Ovary (tissue), 9 donors: ENCODE data around the gene NR3C2. TPM values are rescaled to one million over a fixed set of nuclear protein-coding genes. Genes with fewer than 3 reads are reported as not detected.

ENCODE experiments used
- DNase-seq, 5 donors: peaks; one replicate each; pipeline ENCODE4 v3.0.0-alpha.2; 2019 to 2020
- H3K27ac ChIP-seq, 2 donors: fragments of 200-600 bp; one replicate each; pipeline versions ENCODE4 v1.5.1 to v1.8.0; 2019 to 2022
- H3K27me3 ChIP-seq: fragments of 200-600 bp; one replicate; pipeline ENCODE4 v1.8.0; 2022
- H3K36me3 ChIP-seq: fragments of 200-600 bp; sonication (generic); one replicate; pipeline ENCODE4 v1.5.1; 2019
- H3K4me1 ChIP-seq: one replicate; pipeline ENCODE4 v1.8.1; 2013; ENCODE audit warnings: mild to moderate bottlenecking, moderate library complexity; ENCODE audit not compliant: insufficient read depth
- H3K4me3 ChIP-seq: fragments of 200-600 bp; sonication (generic); one replicate; pipeline ENCODE4 v1.5.1; 2017
- H3K9me3 ChIP-seq, 2 donors: fragments of 200-600 bp in 1 of 2; sonication (generic) in 1 of 2; one replicate each; pipeline versions ENCODE4 v1.5.1 to v1.8.1; 2013 to 2019; ENCODE audit warnings: mild to moderate bottlenecking in 1 of 2, moderate library complexity in 1 of 2
- EP300 ChIP-seq: sonication (generic); formaldehyde crosslinking; IDR thresholded peaks from one replicate; pipeline ENCODE4 v1.6.1; 2017; ENCODE audit warnings: antibody characterized with exemption
- POLR2A ChIP-seq: fragments of 450-650 bp; IDR thresholded peaks from one replicate; pipeline ENCODE4 v1.6.1; 2017; ENCODE audit warnings: antibody characterized with exemption, mild to moderate bottlenecking, moderate library complexity
- WGBS, 3 donors: extraction: QIAGEN DNeasy Blood & Tissue Kit in 1 of 3; methylation state at CpG; one replicate each; pipeline versions ENCODE4 v1.1.5 to v1.1.7; 2013 to 2017; 5-methylcytosine and 5-hydroxymethylcytosine counted together
- intact Hi-C, 4 donors: fragments of 100-400 bp; cut with DNase I; formaldehyde crosslinking; loops; one replicate each; pipeline versions ENCODE4 v1.11.0 to v1.15.1; 2022 to 2023
- polyA plus RNA-seq, 2 donors: library from polyadenylated mRNA; stranded (reverse); fragments of 200-250 nt in 1 of 2; fragments of 350-450 nt in 1 of 2; fragmentation: Illumina TruSeq in 1 of 2; extraction: RNeasy Lipid Tissue Mini Kit (QIAGEN cat#74804) in 1 of 2; gene quantifications; one replicate each; pipeline ENCODE4 v1.2.3, GENCODE V29; 2013 to 2014
- total RNA-seq, 7 donors: library from RNA; depleted of rRNA in 2 of 7; stranded (reverse); fragments of >200 nt in 2 of 7; fragmentation: NEBNext Ultra II Directional in 3 of 7; extraction: Animal tissue kit (Norgen Biotek cat#: 25700) in 3 of 7; gene quantifications; one replicate each; pipeline versions ENCODE4 v1.1.0 to v1.2.4, GENCODE V29; 2016 to 2023
- TF ChIP-seq, protein P1 (sequence below), 3 donors: fragments of 450-650 bp in 2 of 3; fragments of 200-600 bp in 1 of 3; IDR thresholded peaks; one replicate each; pipeline versions ENCODE4 v1.5.1 to v1.8.0; 2016 to 2022; ENCODE audit warnings: antibody characterized with exemption in 3 of 3, mild to moderate bottlenecking in 1 of 3
- donor health status: DM: no; HTN: no; CAD: no; lungs with moderate emphysema.
- donor health status: DM: no; HTN: no; CAD: no.
- donor health status: Bipolar disorder and iron deficiency.
- donor health status: DM: yes; HTN: yes; CAD: no.
- donor health status: DM: no; HTN: no; CAD: no.
- donor health status: DM: yes; HTN: yes; CAD: no.

The NR3C2 gene
- total and polyA plus RNA-seq, 9 donors: 6.8 to 37.5 (median 22.9) TPM

DNA sequence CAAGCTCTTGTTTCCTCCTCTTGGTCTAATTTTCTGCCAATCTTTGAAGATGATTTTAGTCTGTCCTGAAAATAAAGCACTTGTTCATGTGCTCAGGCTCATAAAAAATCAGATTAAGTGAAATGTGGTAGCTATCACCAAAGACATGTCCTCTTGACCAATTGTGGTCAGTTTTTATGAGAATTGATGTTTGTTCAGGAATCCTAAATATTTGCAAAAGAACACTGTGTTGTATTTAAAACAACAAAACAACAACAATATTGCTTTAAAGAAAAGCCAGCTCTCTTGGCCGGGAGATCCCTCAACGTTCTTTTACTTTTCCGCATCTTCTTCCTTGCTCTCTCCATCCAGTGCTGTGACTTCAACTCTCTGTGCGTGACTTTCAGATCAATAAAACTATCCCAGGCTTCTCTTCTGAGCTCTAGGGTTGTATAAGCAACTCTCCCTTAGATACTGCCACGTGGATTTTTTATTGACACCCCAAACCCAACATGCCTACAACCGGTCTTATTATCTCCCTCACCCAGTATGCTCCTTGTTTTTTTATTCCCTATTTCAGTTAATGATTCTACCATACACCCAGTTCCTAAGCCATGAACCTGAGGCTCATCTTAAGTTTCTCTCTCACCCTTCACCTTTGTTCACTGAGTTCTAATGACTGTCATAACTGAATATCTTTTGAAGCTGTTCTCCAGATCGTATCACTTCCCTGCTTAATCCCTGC, 400.4 kb downstream of the NR3C2 start:
- Histone ChIP-seq H3K27ac (no peak overlapping the region), H3K4me1 (peaks cover 4% of the 10 kb centered on the region), H3K4me3 (no peak overlapping the region), H3K9me3 (no peaks in the 10 kb centered on the region), H3K36me3 (no peaks in the 10 kb centered on the region), H3K27me3 (no peaks in the 10 kb centered on the region)
- no peak for TF ChIP-seq POLR2A
- DNase-seq: no peak
- intact Hi-C loops: no loop called here
- WGBS, 3 donors: 65 to 73% (median 68%) methylated on average over 7 of the region's 7 CpGs

DNA sequence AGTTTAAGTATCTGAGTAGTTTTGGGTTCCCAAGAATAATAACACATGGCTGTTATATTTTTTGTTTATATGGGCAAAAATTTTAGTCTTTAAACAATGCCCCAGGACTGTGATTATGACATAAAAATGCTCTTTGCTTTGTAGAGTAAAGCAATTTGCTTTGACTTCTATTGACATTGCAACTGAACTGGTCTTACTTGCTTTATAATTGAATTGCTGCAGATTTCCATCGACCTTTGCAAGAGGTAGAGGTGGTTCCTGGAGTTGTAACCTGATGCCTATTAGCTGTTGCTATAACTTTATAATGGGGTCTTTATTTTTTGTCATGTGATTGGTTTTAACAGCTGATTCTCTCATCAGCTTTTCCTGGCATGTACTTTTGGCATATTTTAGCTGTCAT, 407.4 kb downstream of the NR3C2 start:
- no peaks in the 10 kb centered on the region for H3K36me3 ChIP-seq
- no peaks in the 10 kb centered on the region for H3K27me3 ChIP-seq
- no peak for DNase-seq
- 43 to 56% (median 55%) methylated on average over 1 of the region's 1 CpG for WGBS, 3 donors
- H3K27ac ChIP-seq: no peak overlapping the region
- peaks cover 1% of the 10 kb centered on the region for H3K4me1 ChIP-seq
- TF ChIP-seq POLR2A: no peak
- TF ChIP-seq, protein P1, sequence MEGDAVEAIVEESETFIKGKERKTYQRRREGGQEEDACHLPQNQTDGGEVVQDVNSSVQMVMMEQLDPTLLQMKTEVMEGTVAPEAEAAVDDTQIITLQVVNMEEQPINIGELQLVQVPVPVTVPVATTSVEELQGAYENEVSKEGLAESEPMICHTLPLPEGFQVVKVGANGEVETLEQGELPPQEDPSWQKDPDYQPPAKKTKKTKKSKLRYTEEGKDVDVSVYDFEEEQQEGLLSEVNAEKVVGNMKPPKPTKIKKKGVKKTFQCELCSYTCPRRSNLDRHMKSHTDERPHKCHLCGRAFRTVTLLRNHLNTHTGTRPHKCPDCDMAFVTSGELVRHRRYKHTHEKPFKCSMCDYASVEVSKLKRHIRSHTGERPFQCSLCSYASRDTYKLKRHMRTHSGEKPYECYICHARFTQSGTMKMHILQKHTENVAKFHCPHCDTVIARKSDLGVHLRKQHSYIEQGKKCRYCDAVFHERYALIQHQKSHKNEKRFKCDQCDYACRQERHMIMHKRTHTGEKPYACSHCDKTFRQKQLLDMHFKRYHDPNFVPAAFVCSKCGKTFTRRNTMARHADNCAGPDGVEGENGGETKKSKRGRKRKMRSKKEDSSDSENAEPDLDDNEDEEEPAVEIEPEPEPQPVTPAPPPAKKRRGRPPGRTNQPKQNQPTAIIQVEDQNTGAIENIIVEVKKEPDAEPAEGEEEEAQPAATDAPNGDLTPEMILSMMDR (IDR thresholded peaks at IDR 0.05): no peak
- TF ChIP-seq EP300: no peak
- intact Hi-C loops: no loop called here
- no peak overlapping the region for H3K4me3 ChIP-seq
- no peaks in the 10 kb centered on the region for H3K9me3 ChIP-seq

DNA sequence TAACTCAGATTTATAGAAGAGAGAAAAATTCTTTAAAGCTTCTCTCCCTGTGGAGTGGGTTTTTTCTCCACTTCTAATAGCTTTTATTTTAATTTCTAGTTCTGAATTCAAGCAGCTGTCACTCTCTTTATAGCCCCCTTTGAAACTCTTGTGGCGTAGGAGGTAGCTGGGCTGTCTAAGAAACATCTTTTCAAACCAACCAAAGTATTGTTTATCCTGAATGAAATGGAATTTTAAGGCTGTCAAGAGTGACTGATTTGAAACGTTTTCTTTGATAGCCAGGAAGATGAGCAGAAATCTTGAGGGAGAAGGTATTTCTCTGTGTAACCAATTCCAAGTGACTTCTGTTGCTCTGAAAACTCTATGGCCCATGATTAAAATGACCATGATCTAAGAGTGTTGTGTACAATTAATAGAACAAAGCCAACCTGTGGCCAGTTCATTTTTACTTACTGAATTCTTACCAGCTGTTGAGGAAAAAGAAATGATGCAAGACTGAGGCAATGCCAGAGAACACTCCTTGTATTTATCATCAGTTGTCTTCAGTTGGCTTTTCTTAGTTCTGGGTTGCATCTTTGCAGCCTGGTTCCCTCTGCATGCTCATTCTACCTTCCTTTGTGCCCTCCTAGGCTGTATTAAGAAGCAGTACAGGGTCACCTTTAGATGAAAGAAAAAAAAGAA, 411.9 kb downstream of the NR3C2 start:
- H3K27ac ChIP-seq: no peak overlapping the region
- no peak overlapping the region for H3K4me3 ChIP-seq
- no peak for DNase-seq
- H3K9me3 ChIP-seq: no peaks in the 10 kb centered on the region
- peaks cover 2% of the 10 kb centered on the region for H3K4me1 ChIP-seq
- WGBS, 3 donors: 71 to 81% (median 75%) methylated on average over 2 of the region's 2 CpGs
- H3K36me3 ChIP-seq: no peaks in the 10 kb centered on the region
- TF ChIP-seq POLR2A: no peak
- no peak for TF ChIP-seq EP300
- TF ChIP-seq, protein P1 (IDR thresholded peaks at IDR 0.05): no peak
- intact Hi-C loops: no loop called here
- H3K27me3 ChIP-seq: no peaks in the 10 kb centered on the region

DNA sequence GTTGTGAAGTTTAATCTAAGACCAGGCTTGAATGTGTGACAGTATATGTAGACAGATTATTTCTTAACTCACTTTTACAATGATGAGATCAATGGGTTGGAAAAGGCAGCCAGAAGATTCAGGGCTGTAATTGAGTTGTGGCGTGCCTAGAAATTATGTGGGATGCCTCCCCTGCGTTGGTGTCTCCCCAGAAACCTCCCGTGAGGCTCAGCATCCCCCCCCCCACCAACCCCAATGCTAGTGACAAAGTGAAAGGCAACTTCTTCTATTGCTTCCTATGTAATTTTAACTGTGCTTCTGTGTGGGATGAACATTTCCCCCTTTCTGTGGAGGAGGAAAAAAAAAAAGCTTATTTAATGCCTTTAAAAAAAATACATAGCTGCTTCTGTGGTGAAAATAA, 412.4 kb downstream of the NR3C2 start:
- intact Hi-C loops: no loop called here
- TF ChIP-seq EP300: no peak
- no peak for TF ChIP-seq POLR2A
- TF ChIP-seq, protein P1 (IDR thresholded peaks at IDR 0.05): no peak
- Histone ChIP-seq H3K9me3 (no peaks in the 10 kb centered on the region), H3K4me3 (no peak overlapping the region), H3K4me1 (peaks cover 2% of the 10 kb centered on the region), H3K36me3 (no peaks in the 10 kb centered on the region), H3K27ac (no peak overlapping the region), H3K27me3 (no peaks in the 10 kb centered on the region)
- DNase-seq: no peak
- 76 to 90% (median 79%) methylated on average over 3 of the region's 3 CpGs for WGBS, 3 donors
